ENCODE measurements around the gene BACE2. TPM values are rescaled to one million over a fixed set of nuclear protein-coding genes. Genes with fewer than 3 reads are reported as not detected.

BACE2 gene
- total RNA-seq, 4 donors from 2014 or later = 23.9 to 59.4 (median 36.6) TPM

- H3K4me1 ChIP-seq = peaks cover 11% of the 10 kb centered on the region
- H3K27me3 ChIP-seq = no peaks in the 10 kb centered on the region
- DNase-seq (ENCODE audit: low spot score in 2 of 2) = no peak
- H3K4me3 ChIP-seq = no peak overlapping the region
- H3K9me3 ChIP-seq = no peaks in the 10 kb centered on the region
- no peak overlapping the region for H3K27ac ChIP-seq
- H3K36me3 ChIP-seq = no peaks in the 10 kb centered on the region
- TF ChIP-seq CTCF (IDR thresholded peaks at IDR 0.05) (no peak), EP300 (IDR thresholded peaks at IDR 0.05) (no peak), POLR2A (IDR thresholded peaks at IDR 0.05) (no peak), POLR2AphosphoS5 (IDR thresholded peaks at IDR 0.05) (no peak)
- WGBS = 54% methylated on average over 4 of the region's 4 CpGs
These were observed 12.8 kb downstream of the BACE2 start for GRCh38 chr21:41180752-41181151.

- WGBS = 93% methylated on average over 1 of the region's 1 CpG
- DNase-seq (ENCODE audit: low spot score in 2 of 2) = no peak
- no peaks in the 10 kb centered on the region for H3K36me3 ChIP-seq
These were observed 14.6 kb downstream of the BACE2 start for GRCh38 chr21:41182547-41182946.

DNA sequence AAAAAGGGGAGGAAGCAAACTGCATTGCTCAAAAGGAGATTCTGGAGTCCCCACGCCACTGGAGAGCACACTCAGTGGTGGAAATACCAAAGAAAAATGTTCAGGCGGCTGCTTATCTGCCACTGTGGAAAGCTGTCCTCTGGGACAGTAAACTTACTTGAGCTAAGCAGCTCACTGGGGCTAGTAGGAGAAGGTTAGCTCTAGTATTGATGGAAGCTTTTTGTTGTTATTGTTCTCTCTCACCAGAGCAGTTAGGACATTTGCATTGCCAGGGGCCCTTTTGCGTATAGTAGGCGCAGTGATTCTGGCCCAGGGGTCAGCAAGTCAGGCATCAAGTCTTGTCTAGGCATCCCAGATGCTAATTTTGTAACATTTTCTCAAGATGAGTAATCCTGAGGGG, 15.6 kb downstream of the BACE2 start:
- peaks cover 18% of the 10 kb centered on the region for H3K4me1 ChIP-seq
- TF ChIP-seq POLR2AphosphoS5 (IDR thresholded peaks at IDR 0.05) = no peak
- no peak for TF ChIP-seq POLR2A (IDR thresholded peaks at IDR 0.05)
- TF ChIP-seq CTCF (IDR thresholded peaks at IDR 0.05) = no peak
- TF ChIP-seq EP300 (IDR thresholded peaks at IDR 0.05) = no peak
- no peak overlapping the region for H3K4me3 ChIP-seq
- H3K9me3 ChIP-seq = no peaks in the 10 kb centered on the region
- DNase-seq (ENCODE audit: low spot score in 2 of 2) = no peak
- no peaks in the 10 kb centered on the region for H3K27me3 ChIP-seq
- 75% methylated on average over 4 of the region's 4 CpGs for WGBS
- no peak overlapping the region for H3K27ac ChIP-seq
- no peaks in the 10 kb centered on the region for H3K36me3 ChIP-seq

More at GRCh38 chr21:41182547-41182946, 14.6 kb downstream of the BACE2 start:
- no peaks in the 10 kb centered on the region for H3K9me3 ChIP-seq
- H3K4me3 ChIP-seq = no peak overlapping the region
- no peak overlapping the region for H3K27ac ChIP-seq
- peaks cover 18% of the 10 kb centered on the region for H3K4me1 ChIP-seq
- TF ChIP-seq POLR2A (IDR thresholded peaks at IDR 0.05) (no peak), EP300 (IDR thresholded peaks at IDR 0.05) (no peak), POLR2AphosphoS5 (IDR thresholded peaks at IDR 0.05) (no peak), CTCF (IDR thresholded peaks at IDR 0.05) (no peak)
- no peaks in the 10 kb centered on the region for H3K27me3 ChIP-seq

- Histone ChIP-seq H3K9me3 (no peaks in the 10 kb centered on the region), H3K4me3 (no peak overlapping the region), H3K36me3 (no peaks in the 10 kb centered on the region), H3K27ac (no peak overlapping the region), H3K4me1 (peaks cover 11% of the 10 kb centered on the region), H3K27me3 (no peaks in the 10 kb centered on the region)
- TF ChIP-seq POLR2A (IDR thresholded peaks at IDR 0.05) = no peak
- no peak for TF ChIP-seq CTCF (IDR thresholded peaks at IDR 0.05)
- no peak for TF ChIP-seq POLR2AphosphoS5 (IDR thresholded peaks at IDR 0.05)
- no peak for TF ChIP-seq EP300 (IDR thresholded peaks at IDR 0.05)
- no peak for DNase-seq (ENCODE audit: low spot score in 2 of 2)
- WGBS = 95% methylated on average over 6 of the region's 6 CpGs
These were observed 17.8 kb downstream of the BACE2 start for GRCh38 chr21:41185802-41186201.

- Histone ChIP-seq H3K36me3 (no peaks in the 10 kb centered on the region), H3K9me3 (no peaks in the 10 kb centered on the region), H3K27ac (no peak overlapping the region), H3K4me1 (peaks cover 7% of the 10 kb centered on the region), H3K27me3 (no peaks in the 10 kb centered on the region), H3K4me3 (no peak overlapping the region)
- TF ChIP-seq POLR2AphosphoS5 (IDR thresholded peaks at IDR 0.05) (no peak), POLR2A (IDR thresholded peaks at IDR 0.05) (no peak), EP300 (IDR thresholded peaks at IDR 0.05) (no peak), CTCF (IDR thresholded peaks at IDR 0.05) (no peak)
- 65% methylated on average over 9 of the region's 9 CpGs for WGBS
- DNase-seq (ENCODE audit: low spot score in 2 of 2) = no peak
These were observed 19.0 kb downstream of the BACE2 start for GRCh38 chr21:41186755-41187536.

All from suprapubic skin (tissue), 4 donors.